GM12891 (cell line): ENCODE data around the gene ZNF563.

Experiments
- POLR2A ChIP-seq: IDR thresholded peaks from 2 replicates; pipeline ENCODE4 v1.6.1; 2011; ENCODE audit warnings: low read depth, low read length, control low read depth
- POLR2AphosphoS5 ChIP-seq: IDR thresholded peaks from 2 replicates; pipeline ENCODE4 v1.6.1; 2011; ENCODE audit warnings: low read depth, low read length, control low read depth
- SPI1 ChIP-seq: IDR thresholded peaks from 2 replicates; pipeline ENCODE4 v1.6.1; 2011; ENCODE audit warnings: low read depth, low read length, control low read depth
- TAF1 ChIP-seq: IDR thresholded peaks from 2 replicates; pipeline ENCODE4 v1.6.1; 2011; ENCODE audit warnings: low read depth, low read length, control low read depth

DNA sequence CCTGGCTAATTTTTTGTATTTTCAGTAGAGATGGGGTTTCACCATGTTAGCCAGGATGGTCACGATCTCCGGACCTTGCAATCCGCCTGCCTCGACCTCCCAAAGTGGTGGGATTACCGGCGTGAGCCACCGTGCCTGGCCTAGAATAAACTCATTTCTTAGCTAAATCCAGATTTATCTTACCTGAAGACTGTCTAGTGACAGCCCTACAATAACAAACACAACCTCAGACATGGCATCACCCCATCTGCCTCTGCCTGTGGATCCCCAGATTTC, 43.7 kb downstream of the ZNF563 start:
- TF ChIP-seq SPI1 (no peak), POLR2A (no peak), TAF1 (no peak), POLR2AphosphoS5 (no peak)
